GM18858 (cell line): ENCODE measurements around the gene KLHL14.

Source experiments
- ATAC-seq: cut with Tn5 transposase; IDR thresholded peaks from one replicate; pipeline ENCODE4 v1.9.1; 2021; ENCODE audit not compliant: unreplicated experiment

Gene KLHL14

DNA sequence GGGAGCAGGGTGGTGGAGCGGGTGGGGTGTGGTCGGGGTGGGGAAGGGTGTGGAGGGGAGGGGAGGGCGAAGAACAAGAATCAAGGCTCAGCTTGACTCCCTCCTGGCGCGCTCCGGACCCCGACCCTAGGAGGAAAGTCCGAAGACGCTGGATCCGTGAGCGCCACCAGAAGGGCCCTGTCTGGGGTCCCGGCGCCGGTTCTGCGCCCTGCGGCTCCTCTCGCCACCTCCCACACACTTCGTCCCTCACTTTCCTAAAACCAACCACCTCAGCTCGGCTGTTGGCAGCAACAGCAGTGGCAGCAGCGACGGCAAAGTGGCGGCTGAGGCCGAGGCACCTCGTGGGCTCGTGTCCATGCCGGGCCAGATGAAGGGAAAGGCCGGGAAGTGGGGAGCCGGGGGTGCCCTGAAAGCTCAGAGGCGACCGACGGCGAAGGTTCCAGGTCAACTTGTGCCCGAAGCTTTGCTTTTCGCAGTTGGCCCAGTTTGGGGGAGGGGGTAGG is 2.1 kb downstream of the KLHL14 start:
- ATAC-seq: no peak

DNA sequence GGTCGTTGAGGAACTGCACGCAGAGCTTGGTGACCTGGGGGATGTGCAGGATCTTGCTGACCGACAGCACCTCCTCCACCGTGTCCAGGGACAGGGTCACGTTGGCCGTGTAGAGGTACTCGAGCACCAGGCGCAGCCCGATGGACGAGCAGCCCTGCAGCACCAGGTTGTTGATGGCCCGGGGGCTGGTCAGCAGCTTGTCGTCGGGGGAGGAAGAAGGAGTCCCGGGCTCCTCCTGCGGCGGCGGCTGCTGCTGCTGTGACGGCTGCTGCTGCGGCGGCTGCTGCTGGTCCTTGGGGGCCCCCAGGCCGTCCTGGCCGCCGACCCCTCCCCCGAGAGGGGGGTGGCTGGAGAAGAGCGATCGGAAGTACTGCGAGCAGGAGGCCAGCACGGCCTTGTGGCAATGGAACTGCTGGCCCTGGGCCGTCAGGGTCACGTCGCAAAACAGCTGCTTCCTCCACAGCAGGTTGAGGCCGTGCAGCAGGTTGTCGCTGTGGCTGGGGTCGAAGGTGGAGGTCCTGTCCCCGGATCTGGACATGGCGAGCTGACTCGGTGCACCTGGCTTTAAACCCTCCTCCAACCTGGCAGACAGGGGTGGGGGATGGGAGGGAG is 2.7 kb downstream of the KLHL14 start:
- no peak for ATAC-seq

DNA sequence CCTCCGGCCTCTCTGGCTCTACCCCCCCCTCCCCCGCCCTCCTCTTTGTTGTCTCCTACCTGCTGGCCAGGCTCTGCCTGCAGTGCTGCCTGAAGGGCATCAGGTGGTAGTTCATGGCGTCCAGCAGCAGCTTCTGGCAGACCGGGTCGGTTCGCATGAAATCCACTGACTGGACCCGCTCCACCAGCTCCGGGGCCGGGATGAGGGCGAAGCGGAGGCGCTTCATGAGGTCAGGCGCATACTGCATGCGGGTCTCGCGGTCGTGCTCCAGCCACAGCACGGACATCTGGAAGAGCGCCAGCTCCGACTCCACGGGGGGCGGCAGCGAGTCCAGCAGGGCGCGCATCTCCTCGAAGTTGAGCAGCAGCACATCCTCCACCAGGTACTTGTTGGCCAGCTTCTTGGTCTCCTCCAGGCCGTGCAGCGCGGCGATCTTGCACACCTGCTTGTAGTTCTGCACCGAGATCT is 3.2 kb downstream of the KLHL14 start:
- ATAC-seq: no peak

DNA sequence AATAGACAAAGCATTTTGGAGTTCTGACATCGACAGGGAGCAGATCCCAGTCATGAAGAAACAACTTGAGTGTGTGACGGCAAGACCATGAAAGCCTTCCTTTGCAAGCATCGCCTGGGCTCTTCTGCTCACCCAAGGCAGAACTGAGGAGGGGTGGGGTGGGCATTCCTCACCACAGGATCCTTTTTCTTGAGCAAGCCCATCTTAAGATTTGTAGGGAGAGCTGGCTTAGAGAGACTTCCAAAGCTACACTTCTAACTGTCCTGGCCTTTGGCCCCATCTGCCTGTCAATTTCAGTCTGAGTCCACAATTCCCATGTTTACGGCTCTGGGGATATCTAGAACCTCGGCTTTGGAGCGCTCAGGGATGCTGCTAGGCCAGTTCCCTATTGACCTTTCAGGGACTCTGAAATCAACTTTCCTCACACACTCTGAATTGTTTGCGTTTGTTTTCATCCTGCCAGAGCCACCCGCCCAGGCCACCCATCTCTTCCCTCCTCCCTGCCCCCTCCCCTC is 3.7 kb downstream of the KLHL14 start:
- no peak for ATAC-seq

DNA sequence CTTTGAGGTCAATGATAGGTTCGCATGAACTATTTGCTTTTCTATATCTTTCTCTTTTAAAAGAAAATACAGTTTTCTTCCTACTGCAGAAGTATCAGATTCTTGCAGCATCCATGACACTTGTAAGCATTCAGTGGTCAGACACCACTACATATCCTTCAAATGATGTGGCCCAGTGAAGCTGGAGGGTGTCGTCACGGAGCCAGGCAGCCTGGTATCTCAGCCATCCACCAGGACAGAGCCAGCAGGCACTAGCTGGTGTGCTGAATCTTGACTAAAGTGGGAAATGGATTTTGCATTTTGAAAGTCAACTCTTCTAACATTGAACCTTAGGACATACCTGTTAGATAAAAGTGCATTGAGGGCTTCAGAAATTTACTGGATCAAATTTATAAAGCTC is 5.4 kb downstream of the KLHL14 start:
- no peak for ATAC-seq

DNA sequence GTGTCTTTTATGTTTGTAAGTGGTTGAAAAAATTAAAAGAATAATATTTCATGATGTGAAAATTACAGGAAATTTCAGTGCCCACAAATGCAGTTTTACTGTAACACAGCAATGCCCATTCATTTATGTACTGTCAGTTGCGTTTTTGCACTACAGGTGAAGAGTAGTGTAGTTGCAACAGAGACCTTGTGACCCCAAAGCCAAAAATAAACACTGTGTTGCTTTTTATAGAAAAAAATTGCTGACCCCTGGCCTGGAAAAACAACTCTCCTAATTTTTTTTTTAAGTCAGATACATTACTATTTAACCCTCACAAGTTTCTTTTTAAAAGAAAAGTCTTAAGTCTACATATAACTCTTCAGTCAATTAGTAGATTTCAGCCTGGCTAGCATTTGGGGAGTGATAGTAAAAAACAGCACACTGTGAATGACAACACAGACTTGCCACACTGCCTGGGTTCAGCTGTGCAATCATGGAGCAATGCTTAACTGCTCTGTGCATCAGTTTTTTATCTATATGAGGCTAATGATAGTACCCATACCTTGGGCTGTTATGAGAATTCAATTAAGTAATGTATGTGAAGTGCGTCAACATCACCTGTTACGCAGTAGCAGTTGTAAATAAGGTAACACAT is 8.1 kb downstream of the KLHL14 start:
- no peak for ATAC-seq

DNA sequence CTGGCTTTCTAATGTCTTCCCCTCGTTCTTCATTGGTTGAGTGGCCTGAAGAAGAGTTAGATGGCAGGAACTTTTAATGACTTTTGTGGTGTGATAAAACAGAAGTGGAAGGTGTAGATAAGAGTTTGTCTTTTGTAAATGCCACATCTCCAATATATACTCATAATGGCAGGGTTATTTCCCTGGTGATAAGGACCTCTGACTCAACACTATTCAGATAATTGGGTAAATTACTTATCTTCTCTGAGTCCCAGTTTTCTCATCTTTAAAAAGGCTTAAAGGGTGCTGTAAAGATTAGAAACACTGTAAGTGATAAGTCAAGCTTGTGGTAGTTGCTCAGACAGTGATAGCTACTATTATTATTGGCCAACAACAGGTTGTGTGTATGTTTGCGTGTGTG is 9.5 kb downstream of the KLHL14 start:
- no peak for ATAC-seq

DNA sequence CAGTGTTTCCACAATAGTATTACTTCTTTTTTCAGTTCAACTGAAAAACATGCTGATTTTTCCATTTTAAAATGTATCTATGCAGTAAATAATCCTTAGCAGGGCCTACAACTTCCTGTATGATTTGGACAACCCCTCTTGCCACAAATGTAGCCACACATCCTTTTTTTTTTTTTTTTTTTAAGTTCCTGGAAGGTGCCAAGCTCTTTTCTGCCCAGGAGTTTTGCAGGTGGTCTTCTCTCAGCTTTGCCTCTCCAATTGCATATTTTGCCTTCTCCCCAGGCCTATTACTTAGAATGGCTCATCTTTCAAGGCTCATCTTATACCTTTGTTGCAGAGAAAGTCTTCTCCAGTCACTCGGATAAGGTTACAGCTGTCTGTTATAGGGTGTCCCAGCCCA is 11.6 kb downstream of the KLHL14 start:
- no peak for ATAC-seq

DNA sequence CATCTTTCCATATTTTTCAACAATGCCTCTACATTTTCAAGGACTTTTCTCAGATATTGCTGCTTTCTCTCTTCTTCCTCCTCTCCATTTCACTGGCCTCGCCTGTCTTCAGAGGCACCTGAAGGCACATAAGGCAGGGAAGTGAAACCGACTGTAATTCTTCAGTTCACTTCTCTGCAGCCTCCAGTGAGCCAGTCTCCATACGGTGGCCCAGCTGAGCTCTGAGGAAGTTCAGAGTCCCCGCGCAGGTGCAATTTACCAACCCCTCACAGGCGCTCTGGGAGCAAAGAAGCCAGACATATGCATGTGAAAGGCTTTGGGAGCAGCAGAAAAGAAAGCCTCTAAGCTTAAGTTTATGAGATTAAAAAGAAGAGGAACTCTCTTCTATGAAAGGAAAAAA is 12.4 kb downstream of the KLHL14 start:
- ATAC-seq: peak; percentile 97

DNA sequence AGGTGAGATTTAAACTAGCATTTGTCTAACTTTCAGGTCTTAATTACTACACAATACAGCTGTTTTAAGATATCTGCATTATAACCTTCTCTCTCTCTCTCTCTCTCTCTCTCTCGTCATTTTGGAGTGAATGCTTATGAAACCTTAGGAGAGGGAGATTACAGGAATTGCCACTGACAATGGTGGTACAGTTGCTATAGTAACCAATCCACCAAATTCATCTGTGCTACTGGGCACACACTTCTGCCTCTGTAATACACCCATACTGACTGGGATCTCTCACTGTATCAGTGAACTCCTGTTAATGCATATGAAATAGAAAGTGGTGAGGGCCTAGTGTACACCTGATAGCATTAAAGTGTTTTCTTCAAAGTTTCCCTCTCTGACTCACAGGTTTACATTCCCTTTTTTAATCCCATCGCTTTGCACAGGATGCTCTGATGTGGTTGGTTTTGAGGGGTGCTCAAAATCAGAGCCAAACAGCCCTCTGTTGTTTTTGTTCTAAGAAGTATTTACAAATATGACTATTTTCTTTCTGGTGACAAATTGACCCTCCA is 13.1 kb downstream of the KLHL14 start:
- ATAC-seq: no peak

DNA sequence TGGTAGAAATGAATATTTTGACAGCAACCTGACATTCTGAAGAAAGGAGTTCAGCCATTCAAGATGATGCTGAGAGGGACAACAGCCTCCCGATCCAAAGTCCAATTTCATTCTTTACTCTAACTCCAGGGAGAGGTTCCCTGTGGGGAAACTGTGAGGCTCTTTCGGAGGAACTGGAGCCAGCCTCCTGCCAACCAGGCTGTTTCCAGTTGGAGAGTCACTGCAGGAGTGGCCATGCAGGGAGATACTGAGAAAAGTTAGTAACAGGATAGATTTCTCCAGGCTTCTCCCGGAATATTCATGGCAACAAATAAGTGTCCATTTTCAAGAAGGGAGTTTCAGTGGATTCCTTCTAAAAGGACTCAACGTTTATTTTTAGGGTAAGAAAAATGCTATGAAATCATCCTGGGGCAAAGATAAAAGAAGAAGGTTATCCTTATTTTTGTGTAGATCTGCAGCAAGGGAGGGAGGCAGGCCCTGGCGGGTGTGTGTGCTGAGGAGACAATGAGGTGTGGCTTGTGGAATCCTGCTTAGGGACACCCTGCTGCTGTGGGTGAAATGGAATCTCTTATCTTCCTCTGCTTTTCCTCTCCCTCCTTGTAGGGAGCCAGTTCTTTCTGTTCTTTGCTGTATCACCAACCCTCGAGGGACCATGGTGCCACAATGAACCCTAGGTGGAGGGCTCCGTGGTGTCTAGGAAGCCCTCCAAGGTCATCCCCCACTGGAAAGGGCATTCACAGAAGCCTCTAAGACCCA is 18.1 kb downstream of the KLHL14 start:
- ATAC-seq: no peak

DNA sequence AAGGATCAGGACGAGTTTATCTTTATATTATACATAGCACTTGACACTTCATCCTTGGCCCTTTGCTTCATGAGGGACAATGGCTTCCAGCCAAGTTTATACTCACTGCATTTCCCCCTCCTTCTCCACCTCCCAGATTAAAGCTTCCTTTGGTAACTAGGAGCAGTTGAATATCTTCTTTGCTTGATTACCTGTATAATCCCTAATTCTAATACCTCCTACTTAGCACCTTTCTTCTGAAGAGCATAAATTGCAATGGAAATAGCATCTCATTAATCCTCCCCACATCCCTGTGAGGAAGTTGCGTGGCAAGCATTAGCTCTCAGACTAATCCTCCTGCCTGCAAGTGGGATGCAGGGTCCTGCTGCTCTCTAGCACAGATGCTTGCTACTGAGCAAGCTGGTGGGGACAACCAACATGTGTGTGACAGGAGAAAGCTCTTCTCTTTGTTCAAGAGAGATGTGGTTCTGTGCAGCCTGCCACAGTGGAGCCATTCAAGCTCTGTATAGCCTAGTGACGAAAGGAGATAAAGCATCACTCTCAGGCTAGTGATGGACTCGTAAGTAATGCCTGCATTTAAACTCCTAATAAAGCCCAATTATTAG is 19.1 kb downstream of the KLHL14 start:
- ATAC-seq: no peak

DNA sequence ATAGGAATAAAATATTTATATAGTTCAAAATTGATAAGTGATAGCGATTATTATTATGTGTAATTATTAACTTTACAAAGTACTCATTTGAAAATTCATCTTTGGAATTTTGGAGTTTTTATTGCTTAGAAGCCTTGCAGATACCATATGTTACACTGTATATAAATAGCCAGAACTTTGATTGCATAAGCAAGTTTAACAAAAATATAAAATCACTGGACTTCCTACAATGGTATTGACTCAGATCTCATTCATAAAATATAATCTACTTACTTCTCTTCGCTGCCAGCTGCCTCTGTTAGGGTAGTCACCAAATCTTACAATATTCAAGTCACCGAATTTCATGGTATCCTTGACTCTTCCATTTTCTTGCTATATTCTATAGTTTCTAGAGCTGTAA is 22.5 kb downstream of the KLHL14 start:
- no peak for ATAC-seq

DNA sequence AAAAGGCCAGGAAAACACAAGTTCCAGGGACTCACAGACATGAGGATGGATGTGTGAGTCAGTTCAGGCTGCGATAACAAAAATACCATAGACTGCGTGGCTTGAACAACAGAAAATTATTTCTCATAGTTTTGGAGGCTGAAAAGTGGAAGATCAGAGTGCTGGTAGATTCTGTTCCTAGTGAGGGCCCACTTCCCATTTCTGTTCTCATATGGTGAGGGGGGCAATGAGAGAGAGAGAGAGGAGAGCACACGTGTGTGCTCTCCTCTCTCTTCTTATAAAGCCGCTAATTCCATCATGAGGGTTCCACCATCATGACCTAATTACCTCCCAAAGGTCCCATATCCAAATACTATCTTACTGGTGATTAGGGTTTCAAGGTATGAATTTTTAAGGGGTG is 23.0 kb downstream of the KLHL14 start:
- ATAC-seq: no peak

DNA sequence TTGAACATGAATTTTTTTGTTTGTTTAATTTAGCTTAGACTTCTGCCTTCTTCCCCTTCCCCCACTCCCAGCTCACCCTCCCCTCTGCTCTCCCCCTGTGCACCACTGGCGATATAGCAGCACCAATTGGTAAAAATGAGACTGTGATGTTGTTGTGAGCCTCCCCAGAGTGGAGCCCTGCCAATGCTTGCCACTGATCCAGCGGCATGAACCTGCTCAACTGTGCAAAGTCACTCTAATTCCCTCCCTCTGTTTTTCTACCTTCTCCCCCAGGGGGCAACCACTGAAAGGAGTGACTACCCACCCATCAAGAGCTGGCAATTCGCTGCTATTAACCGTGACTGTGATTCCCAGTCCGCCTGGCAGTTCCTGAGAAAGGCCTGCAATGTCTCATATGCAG is 30.2 kb downstream of the KLHL14 start:
- ATAC-seq: no peak

DNA sequence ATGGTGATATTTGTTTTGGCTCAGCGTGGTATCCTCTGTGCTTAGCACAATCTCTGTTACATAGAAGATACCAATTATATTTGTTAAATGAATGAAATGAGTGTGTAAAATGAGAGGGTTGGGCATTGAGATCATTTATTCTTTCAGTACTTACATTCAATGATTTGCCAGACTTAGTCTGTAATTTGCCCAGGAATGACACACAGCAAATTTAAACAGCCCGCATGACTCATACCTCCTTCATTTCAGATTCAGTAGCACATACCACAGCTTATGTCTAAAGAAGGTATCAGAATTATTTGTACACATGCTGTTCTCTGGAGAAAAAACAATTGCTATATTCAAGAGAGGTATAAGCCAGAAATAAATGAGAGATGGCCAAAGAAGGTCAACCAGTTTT is 37.0 kb downstream of the KLHL14 start:
- ATAC-seq: no peak

DNA sequence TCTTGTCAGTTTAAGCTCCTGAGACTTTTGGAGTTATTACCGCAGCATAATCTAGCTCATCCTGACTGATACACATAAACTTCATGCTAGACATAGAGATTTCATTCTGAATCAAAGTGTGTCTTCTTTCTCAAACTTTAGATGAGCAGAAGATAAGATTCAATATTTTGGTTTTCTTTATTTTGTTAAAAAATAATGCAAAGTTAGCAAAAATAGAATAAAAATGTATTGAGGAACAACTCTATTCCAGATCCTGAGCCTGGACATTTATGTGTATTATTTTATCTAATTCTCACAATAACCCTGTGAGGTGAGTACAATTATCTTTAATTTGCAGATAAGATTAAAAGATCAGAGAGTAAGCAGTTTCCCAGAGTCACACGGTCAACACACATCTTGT is 38.4 kb downstream of the KLHL14 start:
- ATAC-seq: no peak

DNA sequence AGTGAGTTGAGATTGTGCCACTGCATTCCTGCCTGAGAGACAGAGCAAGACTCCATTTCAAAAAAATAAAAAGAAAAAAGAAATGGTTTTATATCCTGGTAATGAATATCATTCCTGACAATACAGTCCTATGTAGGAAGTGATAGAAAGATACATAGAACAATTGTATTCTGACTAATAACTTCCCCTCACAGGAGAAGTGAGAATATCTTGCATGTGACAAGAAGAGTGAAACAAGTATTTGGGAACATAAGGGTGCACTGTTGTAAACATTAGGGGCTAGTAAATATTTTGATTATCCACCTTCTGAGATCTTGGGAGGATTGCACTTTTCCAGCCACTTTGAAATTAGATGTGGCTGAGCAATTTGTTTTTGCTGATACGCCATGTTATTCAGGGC is 40.7 kb downstream of the KLHL14 start:
- ATAC-seq: no peak

DNA sequence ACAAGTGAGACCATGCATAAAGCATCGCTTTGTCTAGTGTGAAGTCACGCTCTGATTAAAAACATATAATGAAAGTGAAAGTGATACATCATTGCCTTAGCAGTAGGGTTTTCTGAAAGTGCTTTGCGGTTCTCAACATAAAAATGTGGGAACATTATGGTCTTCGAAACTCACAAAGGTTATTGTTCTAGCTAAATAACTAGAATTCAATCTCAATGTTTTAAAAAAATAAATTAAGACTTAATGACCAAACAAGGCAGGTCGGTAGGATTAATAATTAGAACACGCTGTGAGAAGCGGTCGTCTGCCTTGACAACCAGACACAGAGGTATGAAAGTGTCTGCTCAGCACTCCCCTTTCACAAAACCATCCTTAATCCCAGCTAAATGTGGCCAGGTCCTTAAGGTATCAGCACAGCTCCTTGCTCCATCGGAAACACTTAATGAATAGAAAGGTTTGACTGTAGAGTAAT is 42.2 kb downstream of the KLHL14 start:
- peak; percentile 98 for ATAC-seq

DNA sequence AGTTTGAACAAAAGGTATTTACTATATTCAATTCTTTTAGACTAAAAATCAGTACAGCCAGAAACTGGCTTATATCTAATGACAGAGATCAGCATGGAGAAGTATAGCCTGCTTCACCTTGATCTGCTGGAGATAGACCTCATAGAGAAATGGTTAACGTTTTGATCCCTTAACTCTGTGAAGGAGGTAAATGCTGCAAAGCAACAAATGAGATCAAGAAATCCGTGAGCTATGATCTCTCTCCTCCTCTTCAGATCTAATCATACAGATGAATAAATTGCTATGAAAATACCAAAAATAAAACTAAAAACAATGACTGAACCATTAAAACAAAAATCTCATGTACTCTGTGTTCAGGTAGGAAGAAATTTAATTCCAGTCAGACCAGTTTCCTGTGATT is 42.8 kb downstream of the KLHL14 start:
- peak; percentile 5 for ATAC-seq
